GM18511 (cell line): Measurements from ENCODE around the gene ZNF496.
"Not testable (repeated sequence)": the region's sequence is repeated elsewhere in the genome, so short reads cannot be mapped to it uniquely, and the experiment has no call there.

Source experiments
- ATAC-seq: cut with Tn5 transposase; IDR thresholded peaks from one replicate; pipeline ENCODE4 v1.9.1; 2021; ENCODE audit warnings: mild to moderate bottlenecking, moderate library complexity; ENCODE audit not compliant: unreplicated experiment

ZNF496 gene

DNA sequence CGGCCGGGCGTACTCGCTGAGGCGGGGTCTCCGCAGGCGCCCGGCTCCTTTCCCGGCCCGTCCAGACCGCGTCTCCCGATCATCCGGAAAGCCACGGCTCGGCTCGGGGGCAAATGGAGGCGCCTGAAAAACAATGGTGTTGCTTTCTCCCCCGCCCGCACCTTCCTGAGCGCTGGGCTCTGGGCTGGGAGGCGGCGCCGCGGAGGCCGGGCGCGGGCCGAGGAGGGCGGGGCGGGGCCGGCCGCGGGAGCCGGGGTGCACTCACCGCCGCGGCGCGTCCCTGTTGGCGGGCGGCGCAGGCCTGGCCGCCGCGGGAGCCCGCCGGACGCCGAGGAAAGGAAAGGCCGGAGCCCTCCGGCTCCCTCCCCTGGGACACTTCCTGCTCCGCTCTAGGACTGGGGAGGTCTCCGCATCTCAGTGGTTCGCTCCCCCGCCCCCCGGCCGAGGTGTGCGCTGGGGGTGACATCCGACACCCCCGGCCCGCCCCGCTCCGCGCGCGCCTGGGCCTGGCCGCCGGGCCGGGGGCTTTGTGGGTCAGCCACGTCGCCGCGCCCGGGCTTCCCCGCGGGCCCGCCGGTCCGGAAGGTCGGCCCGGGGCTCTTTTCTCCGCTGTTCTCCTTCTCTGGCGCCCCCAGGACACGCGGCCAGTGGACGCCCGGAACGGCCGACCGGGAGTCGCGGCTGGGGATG, at the start of gene ZNF496:
Gene ZNF496, minus strand, starts transcription at position 343 of the 690 bp plus-strand sequence. CDS start 2,289 bp downstream, outside the sequence.
- ATAC-seq: peak; percentile 66

DNA sequence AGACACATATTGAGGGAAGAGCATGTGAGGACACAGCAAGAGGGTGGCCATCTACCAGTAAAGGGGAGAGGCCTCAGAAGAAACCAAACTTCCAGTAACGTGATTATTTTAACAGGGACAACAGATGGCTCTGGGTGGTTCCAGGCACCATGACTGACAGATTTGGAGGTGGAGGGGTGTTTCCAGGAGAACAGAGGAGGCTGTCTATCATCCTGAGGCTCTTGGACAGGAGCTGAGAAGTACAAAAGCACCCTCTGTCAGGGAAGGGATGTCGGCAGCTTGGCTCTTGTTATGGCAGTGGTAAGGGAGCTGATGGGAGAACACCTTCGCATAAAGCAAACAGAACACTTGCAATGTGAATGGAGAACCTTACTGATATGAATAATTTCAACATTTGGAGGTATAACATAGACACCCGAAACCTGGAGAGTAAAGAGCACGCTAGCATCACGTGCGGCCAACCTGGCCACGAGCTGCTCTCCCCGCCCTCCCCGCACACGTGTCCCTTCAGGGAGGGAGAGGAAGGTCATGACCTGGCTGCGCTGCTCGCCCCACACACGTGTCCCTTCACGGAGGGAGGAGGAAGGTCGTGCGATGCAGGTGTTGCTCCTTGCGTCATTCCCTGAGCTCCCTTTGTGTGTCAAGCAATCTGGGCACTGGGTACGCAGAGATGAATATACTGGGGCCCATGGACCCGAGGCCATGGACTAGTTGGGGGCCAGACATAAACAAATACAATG, 46.8 kb upstream of the ZNF496 start:
- ATAC-seq: no peak

DNA sequence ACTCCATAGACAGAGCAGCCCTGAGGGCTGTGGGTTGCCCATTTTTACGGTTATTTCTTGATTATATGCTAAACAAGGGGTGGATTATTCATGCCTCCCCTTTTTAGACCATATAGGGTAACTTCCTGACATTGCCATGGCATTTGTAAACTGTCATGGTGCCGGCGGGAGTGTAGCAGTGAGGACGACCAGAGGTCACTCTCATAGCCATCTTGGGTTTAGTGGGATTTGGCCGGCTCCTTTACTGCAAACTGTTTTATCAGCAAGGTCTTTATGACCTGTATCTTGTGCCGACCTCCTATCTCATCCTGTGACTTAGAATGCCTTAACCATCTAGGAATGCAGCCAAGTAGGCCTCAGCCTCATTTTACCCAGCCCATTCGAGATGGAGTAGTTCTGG, 46.0 kb upstream of the ZNF496 start:
- not testable (repeated sequence) for ATAC-seq

DNA sequence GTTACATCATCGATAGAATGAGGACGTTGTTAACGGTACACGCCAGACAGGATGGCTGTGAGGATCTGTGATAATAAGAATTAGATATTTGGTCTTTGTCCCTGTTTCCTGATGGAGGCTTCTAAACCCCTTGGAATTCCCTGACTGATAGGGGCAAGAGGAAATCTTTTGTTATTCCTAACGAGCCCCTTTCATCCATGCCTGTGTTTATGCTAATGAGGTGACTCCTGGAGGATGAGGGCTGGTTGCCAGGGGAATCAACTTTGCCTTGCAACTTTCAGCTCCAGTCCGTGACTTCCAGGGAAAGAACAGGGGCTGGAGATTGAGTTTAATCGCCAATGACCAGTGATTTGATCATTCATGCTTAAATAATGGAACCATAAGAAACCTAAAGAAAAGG, 45.0 kb upstream of the ZNF496 start:
- no peak for ATAC-seq

DNA sequence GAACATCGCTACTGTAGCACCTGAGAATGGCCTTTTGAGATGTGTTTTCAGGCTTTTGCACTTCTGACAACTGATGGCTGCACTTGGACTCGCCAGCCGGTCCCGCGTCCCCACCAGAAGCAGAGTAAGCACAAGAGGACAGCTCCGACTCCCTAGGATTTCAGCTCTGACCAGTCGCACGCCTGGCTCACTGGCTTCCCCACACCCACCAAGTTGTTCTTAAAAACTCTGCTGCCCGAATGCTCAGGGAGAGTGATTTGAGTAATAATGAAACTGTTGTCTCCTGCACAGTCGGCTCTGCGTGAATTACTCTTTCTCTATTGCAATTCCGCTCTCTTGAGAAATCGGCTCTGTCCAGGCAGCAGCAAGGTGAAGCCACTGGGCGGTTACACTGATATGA, 44.1 kb upstream of the ZNF496 start:
- no peak for ATAC-seq

DNA sequence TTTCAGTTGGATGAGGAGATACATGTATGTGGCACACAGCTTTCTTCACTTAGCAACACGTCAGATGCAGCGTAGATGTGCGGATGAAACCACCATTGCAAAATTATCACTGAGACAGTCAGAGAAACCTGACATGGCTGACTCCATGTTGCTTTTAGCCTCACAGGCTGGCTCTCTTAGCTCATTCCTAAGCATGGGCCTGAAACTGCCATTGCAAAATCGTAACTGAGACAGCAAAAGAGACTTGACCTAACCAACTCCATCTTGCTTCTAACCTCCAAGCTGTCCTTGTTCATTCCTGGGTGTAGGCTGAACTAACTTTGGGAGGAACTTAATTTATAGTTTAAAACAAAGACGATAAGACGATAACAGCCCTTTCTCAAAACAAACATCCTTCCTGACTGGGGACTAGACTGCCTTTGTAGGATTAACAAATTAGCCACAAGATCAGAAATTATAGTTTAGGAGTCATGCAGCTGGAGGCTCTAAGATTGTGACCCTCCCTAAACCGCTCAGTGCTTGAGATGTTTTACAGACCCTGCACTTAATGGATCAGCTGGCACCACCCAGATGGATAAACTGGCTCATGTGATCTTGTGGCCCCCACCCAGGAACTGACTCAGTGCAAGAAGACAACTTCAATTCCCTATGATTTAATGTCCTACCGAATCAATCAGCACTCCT, 43.1 kb upstream of the ZNF496 start:
- not testable (repeated sequence) for ATAC-seq

DNA sequence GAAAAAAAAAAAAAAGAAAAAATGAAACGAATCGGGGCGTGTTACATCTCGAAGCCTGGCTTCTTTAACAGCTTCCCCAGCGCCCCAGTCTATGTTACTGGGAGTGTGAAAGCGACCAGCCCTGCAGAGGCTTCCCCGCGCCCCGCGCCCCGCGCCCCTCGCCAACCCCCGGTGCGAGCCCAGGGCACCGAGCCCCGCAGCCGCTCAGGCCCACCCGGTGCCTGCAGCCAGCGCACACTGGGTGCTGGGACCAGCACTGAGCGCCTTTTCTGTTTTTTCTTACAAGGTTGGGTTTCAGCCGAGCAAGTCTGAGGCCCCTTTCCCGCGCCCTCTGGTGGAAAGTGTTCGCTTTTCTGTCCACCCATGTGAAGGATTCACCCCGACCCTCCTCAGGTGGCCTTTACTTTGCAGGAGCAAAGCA, 42.1 kb upstream of the ZNF496 start:
- ATAC-seq: peak; percentile 63

DNA sequence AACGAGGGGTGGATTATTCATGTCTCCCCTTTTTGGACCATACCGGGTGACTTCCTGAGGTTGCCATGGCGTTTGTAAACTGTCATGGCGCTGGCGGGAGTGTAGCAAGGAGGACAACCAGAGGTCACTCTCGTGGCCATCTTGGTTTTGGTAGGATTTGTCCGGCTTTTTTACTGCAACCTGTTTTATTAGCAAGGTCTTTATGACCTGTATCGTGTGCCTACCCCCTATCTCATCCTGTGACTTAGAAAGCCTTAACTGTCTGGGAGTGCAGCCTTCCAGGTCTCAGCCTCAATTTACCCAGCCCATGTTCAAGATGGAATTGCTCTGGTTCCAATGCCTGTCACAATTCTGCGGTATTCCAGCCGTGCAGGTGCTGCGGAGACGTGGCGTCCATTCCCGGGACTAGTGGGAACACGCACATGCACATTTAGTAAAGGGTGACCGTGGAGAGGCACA, 40.2 kb upstream of the ZNF496 start:
- ATAC-seq: no peak

DNA sequence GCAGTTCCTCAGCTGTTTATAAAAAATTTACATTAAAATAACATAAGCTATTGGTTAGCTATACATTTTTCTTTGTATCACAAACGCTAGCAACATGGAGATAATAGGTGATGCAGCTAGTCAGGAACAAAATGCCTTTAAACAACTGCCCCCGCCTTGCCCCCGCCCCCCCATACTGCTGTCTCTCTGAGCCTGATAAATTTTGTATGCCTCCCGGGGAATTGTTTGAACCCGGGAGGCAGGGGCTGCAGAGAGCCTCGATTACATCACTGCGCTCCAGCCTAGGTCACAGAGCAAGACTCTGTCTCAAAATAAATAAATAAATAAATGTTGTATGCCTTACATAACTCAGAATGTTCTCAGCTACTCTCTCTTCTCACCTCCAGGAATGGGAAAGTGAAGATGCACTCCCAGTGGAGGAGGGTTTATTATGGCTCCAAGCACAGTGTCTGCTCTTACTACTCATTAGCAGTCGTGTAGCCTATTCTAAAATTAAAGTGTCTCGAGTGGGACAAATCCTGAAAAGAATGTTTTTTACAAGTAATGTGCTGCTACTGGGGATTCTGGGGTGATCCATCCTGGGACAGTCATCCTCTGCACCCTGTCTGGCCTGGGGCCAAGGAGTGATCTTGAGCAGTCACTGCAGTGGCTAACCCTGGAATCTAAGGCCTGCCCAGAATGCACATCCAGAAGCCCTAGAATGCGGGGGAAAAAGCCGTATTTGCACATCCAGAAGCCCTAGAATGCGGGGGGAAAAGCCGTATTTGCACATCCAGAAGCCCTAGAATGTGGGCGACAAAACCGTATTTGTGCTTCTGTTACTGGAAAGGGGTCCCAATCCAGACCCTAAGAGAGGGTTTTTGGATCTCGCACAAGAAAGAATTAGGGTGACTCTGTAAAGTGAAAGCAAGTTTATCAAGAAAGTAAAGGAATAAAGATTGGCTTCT, 39.4 kb upstream of the ZNF496 start:
- ATAC-seq: no peak

DNA sequence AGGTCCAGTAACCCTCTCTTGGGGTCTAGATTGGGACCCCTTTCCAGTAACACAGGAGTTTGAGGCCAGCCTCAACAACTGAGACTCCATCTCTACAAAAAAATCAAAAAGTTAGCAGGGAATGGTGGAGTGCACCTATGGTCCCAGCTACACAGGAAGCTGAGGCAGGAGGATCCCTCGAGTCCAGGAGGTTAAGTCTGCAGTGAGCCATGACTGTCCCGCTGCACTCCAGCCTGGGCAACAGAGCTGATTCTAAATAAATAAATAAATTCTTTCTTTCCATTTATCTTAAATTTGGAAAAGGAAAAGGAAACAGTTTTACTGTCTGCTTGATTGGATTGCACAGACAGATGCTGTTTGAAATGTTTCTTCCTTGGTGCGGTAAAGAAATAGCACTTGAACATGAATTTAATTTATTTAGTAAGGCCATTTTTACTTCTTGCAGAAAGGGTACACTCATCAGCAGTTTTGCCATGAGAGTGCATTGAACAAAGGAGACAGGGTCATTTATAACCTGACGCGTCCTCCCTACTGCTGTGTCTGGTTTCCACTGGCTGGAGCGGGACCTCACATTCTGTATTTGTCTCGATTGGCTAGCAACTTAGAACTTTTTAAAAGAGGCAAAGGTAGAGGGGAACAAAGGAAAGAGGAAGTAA, 37.0 kb upstream of the ZNF496 start:
- ATAC-seq: no peak

DNA sequence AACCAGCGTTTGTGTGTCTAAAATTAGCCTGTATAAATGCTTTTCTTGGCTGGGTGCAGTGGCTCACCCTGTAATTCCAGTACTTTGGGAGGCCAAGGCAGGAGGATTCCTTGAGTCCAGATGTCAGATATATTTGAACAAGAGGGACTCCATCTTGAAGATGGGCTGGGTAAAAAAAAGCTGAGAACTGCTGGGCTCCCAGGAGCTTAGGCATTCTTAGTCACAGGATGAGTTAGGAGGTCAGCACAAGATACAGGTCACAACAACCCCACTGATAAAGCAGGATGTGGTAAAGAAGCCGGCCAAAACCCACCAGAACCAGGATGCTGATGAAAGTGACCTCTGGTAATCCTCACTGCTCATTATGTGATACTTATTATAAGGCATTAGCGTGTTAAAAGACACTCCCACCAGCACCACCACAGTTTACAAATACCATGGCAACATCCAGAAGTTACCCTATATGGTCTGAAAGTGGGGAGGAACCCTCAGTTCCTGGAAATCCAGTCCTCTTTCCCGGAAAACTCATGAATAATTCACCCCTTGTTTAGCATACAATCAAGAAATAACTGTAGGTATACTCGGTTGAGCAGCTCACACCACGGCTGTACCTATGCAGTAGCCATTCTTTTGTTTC, 36.2 kb upstream of the ZNF496 start:
- no peak for ATAC-seq

DNA sequence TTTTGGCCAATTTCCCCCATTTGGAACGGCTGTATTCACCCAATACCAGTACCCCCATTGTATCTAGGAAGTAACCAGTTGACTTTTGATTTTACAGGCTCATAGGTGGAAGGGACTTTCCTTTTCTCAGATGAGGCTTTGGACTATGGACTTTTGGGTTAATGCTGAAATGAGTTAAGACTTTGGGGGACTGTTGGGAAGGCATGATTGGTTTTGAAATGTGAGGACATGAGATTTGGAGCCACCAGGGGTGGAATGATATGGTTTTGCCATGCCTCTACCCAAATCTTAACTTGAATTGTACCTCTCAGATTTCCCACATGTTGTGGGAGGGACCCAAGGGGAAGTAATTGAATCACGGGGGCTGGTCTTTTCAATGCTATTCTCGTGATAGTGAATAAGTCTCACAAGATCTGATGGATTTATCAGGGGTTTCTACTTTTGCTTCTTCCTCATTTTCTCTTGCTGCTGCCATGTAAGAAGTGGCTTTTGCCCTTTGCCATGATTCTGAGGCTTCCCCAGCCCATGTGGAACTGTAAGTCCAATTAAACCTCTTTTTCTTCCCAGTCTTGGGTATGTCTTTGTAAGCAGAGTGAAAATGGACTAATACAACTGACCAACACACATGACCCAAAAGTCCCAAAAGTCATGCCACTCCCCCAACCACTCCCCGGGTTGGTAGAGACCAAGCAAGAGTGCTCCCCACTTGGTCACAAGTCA, 35.4 kb upstream of the ZNF496 start:
- no peak for ATAC-seq

DNA sequence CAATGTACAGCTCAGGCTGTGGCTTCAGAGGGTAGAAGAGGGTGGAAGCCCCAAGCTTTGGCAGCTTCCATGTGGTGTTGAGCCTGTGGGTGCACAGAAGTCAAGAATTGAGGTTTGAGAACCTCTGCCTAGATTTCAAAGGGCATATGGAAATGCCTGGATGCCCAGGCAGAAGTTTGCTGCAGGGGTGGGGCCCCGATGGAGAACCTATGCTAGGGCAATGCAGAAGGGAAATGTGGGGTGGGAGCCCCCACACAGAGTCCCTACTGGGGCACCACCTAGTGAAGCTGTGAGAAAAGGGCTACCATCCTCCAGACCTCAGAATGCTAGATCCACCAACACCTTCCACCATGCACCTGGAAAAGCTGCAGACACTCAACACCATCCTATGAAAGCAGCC, 34.7 kb upstream of the ZNF496 start:
- ATAC-seq: not testable (repeated sequence)

DNA sequence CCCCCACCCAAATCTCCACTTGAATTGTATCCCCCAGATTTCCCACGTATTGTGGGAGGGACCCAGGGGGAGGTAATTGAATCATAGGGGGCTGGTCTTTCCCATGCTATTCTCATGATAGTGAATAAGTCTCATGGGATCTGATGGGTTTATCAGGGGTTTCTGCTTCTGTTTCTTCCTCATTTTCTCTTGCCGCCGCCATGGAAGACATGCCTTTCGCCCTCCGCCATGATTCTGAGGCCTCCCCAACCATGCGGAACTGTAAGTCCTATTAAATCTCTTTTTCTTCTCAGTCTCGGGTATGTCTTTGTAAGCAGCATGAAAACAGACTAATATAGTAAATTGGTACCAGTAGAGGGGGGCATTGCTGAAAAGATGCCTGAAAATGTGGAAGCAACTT, 33.4 kb upstream of the ZNF496 start:
- ATAC-seq: no peak

DNA sequence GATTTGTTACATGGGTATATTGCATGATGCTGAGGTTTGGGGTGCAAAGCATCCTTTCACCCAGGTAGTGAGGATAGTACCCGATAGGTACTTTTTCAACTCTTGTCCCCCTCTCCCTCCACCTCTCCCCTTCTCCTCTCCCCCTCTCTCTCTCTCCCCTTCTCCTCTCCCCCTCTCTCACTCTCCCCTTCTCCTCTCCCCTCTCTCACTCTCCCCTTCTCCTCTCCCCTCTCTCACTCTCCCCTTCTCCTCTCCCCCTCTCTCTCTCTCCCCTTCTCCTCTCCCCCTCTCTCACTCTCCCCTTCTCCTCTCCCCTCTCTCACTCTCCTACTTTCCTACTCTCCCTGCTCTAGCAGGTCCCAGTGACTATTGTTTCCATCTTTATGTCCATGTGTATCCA, 31.3 kb upstream of the ZNF496 start:
- not testable (repeated sequence) for ATAC-seq

DNA sequence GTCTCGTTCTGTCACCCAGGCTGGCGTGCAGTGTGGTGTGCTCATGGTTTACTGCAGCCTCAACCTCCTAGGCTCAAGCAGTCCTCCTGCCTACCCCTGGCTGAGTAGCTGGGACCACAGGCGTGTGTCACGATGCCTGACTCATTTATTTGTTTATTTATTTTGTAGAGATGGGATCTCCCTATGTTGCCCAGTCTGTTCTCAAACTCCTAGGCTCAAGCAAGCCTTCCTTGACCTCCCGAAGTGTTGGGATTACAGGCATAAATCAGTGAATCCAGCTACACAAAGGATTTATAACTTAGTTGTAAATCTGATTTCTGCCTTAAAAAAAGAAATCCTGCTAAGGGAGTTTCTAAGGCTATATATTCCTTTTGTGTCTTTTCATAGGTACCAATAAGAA, 30.5 kb upstream of the ZNF496 start:
- no peak for ATAC-seq

DNA sequence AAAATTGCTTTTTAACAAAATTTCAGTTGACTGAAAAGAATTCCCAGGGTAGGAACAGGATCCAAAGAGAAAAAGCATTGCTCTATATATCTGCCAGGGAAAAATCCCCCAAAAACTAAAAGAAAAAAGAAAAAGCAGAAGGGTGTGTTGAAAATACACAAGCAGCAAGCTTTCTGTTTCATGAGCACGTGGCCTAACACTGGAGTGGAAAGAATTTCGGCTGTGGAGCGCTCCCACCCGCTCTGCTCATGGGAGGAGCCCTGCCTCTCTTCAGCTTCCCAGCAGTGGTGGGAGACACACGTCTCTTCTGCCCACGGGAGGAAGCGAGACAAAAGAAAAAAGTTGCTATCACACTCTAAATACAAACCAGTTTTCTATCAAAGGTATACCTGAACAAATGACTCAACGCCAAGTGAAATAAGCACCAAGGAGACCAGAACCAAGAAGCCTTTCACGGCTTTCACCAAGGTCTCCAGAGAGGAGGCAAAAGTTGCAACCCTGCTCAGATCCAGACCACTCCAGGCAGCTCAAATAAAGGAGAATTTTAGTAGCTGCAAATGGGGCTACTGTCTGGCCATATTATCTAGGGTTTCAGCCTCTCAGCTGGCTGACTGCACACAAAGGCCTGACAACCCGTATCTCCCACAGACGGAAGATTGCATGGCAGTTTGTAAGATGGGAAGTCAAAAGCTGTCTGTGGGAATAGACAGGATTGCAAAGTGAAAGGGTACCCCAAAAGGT, 29.5 kb upstream of the ZNF496 start:
- ATAC-seq: no peak

DNA sequence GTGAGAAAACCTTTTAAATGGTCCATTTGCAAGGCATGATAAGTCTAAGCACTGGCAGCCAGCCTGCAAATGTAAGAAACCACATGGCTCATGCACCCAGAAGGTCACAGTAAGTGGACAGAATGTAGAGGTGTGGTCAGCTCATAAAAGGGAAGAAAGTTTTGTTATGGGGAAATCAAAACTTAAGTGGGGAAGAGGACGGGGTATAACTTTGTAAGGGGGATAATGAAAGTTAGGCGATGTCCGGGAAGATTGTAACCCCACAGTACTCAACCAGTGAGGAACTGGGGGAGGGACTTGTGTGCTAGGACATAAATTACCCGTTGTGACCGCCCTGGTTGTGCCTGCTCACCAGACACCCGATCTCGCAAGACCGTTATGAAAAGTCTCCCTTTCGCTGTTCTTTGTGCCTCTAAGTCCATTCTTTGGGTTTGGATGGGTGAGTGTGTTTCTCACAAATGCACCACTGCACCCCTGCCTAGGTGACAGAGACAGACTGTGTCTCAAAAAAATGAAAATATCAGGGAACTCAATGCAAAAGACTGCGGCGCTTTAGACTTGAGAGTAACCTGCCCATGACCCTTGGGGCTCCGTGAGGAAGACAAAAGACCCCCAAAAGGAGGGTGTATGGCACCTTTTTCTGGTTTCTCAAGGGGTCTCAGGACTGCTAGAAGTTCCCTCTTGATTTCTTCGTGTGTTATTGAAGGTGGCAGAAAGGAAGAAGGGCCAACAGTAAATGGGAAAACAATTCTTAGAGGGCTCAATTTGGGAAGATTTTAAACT, 28.6 kb upstream of the ZNF496 start:
- ATAC-seq: no peak
